Spleen (tissue), 7 donors: ENCODE data around the gene GNPTAB.
A peak's percentile ranks its signal among the peaks of the same experiment; 100 is the strongest.

ENCODE experiments used
- CTCF ChIP-seq, 11 experiments: fragments of 200-600 bp in 7 of 11; fragments of 450-650 bp in 4 of 11; sonication (generic) in 4 of 11; IDR thresholded peaks in 8 of 11; conservative IDR thresholded peaks in 3 of 11; 1 replicate in 7 of 11; 2 replicates in 4 of 11; pipeline versions ENCODE4 v1.4.0 to v1.8.0; 2016 to 2021; ENCODE audit warnings: antibody characterized with exemption in 11 of 11, inconsistent platforms in 4 of 11, mild to moderate bottlenecking in 1 of 11
- POLR2A ChIP-seq, 3 donors: fragments of 450-650 bp; IDR thresholded peaks; one replicate each; pipeline ENCODE4 v1.5.1; 2017; ENCODE audit warnings: antibody characterized with exemption in 3 of 3, mild to moderate bottlenecking in 1 of 3
- POLR2AphosphoS5 ChIP-seq, 3 donors: sonication (generic); formaldehyde crosslinking; IDR thresholded peaks; one replicate each; pipeline ENCODE4 v1.5.1; 2017; ENCODE audit warnings: antibody characterized with exemption in 3 of 3
- donor health status: DM: no; HTN: no; CAD: no; lungs with moderate emphysema.
- donor health status: DM: no; HTN: no; CAD: no.
- donor health status: DM: no; HTN: no; CAD: no.

GRCh38 chr12:101839324-101840283 is 8.8 kb upstream of the GNPTAB start:
- peak; percentile 69 to 92 (median 86) for TF ChIP-seq CTCF (IDR thresholded peaks at IDR 0.05 in 8 of 11, conservative IDR thresholded peaks at IDR 0.05 in 3 of 11)
- TF ChIP-seq POLR2A (IDR thresholded peaks at IDR 0.05) = no peak
- TF ChIP-seq POLR2AphosphoS5 (IDR thresholded peaks at IDR 0.05) = no peak
